K562 (cell line): ENCODE measurements around the gene EGFL7. TPM values are rescaled to one million over a fixed set of nuclear protein-coding genes. Genes with fewer than 3 reads are reported as not detected.
A peak's percentile ranks its signal among the peaks of the same experiment; 100 is the strongest.

Source experiments
- ETS2 ChIP-seq: IDR thresholded peaks from 2 replicates; pipeline ENCODE4 v1.6.1; 2016; ENCODE audit warnings: borderline replicate concordance, missing genetic modification characterization, mild to moderate bottlenecking, moderate library complexity, missing compliant biosample characterization; ENCODE audit not compliant: poor library complexity, severe bottlenecking
- FOXO4 ChIP-seq: fragments of 450-650 bp; formaldehyde crosslinking; IDR thresholded peaks from 2 replicates; pipeline ENCODE4 v1.4.0; 2020; ENCODE audit warnings: mild to moderate bottlenecking, moderate library complexity
- GATAD2B ChIP-seq: fragments of 450-650 bp; IDR thresholded peaks from 2 replicates; pipeline ENCODE4 v1.6.1; 2017; ENCODE audit warnings: mild to moderate bottlenecking, borderline replicate concordance
- HEY1 ChIP-seq: fragments of 250-450 bp; sonication (Bioruptor Pico); IDR thresholded peaks from 2 replicates; pipeline ENCODE4 v1.5.0; 2020; ENCODE audit warnings: mild to moderate bottlenecking, moderate library complexity, borderline replicate concordance
- HNRNPLL ChIP-seq: fragments of 200-400 bp; formaldehyde crosslinking; IDR thresholded peaks from 2 replicates; pipeline ENCODE4 v1.6.1; 2017; ENCODE audit warnings: low read length, low read depth, mild to moderate bottlenecking; ENCODE audit not compliant: poor library complexity, severe bottlenecking
- MBD1 ChIP-seq: fragments of 250-450 bp; sonication (Bioruptor Pico); IDR thresholded peaks from 2 replicates; pipeline ENCODE4 v1.8.0; 2022; ENCODE audit warnings: inconsistent platforms
- MCM2 ChIP-seq: fragments of 450-650 bp; IDR thresholded peaks from 2 replicates; pipeline ENCODE4 v1.6.1; 2017; ENCODE audit warnings: low read depth, mild to moderate bottlenecking
- MYBL2 ChIP-seq, 2 experiments: fragments of 450-650 bp in 1 of 2; sonication (generic) in 1 of 2; formaldehyde crosslinking in 1 of 2; IDR thresholded peaks; 2 replicates each; pipeline versions ENCODE4 v1.6.1 to v1.8.1; 2017 to 2022; ENCODE audit warnings: borderline replicate concordance in 1 of 2, inconsistent platforms in 1 of 2, low read depth in 1 of 2, mild to moderate bottlenecking in 1 of 2, missing genetic modification reagents in 1 of 2, moderate library complexity in 1 of 2
- PRDM10 ChIP-seq: fragments of 450-650 bp; IDR thresholded peaks from 2 replicates; pipeline ENCODE4 v1.6.1; 2018; ENCODE audit not compliant: partially characterized antibody
- ZBTB11 ChIP-seq, 3 experiments: fragments of 200-800 bp in 1 of 3; fragments of 250-450 bp in 1 of 3; fragments of 450-650 bp in 1 of 3; sonication (Bioruptor Pico) in 1 of 3; sonication (Bioruptor generic) in 1 of 3; formaldehyde crosslinking in 1 of 3; IDR thresholded peaks; 2 replicates each; pipeline versions ENCODE4 v1.6.1 to v1.8.0; 2016 to 2022; ENCODE audit warnings: mild to moderate bottlenecking in 2 of 3, missing genetic modification characterization in 2 of 3, missing compliant biosample characterization in 1 of 3, moderate library complexity in 1 of 3
- ZNF232 ChIP-seq: sonication (generic); formaldehyde crosslinking; IDR thresholded peaks from 2 replicates; pipeline ENCODE4 v1.8.0; 2022; ENCODE audit warnings: mild to moderate bottlenecking, missing genetic modification reagents
- ZNF655 ChIP-seq: fragments of 250-450 bp; sonication (Bioruptor Pico); IDR thresholded peaks from 2 replicates; pipeline ENCODE4 v1.5.0; 2021
- ZNF75A ChIP-seq: fragments of 450-650 bp; formaldehyde crosslinking; IDR thresholded peaks from 2 replicates; pipeline ENCODE4 v1.4.0; 2020; ENCODE audit warnings: mild to moderate bottlenecking
- polyA plus RNA-seq, 8 experiments: library from polyadenylated mRNA; depleted of rRNA in 4 of 8; stranded (reverse) in 5 of 8; unstranded in 3 of 8; fragments of >200 nt; fragmentation: Nextera tagmentation in 2 of 8; fragmentation: Illumina TruSeq in 1 of 8; extraction: Ambion mirVana in 2 of 8; extraction: Trizol in 1 of 8; gene quantifications; 2 replicates each; pipeline versions ENCODE4 v1.2.1 to v1.2.3, GENCODE V29; 2011 to 2014; ENCODE audit warnings: inconsistent platforms in 1 of 8, missing spikeins in 1 of 8
- total RNA-seq, 7 experiments: library from RNA; depleted of rRNA in 6 of 7; stranded (reverse); fragments of >200 nt in 6 of 7; fragmentation: Illumina TruSeq in 2 of 7; extraction: Trizol in 2 of 7; gene quantifications; 2 replicates each; pipeline versions ENCODE4 v1.2.1 to v1.2.3, GENCODE V29; 2011 to 2021; ENCODE audit warnings: low replicate concordance in 1 of 7

The EGFL7 gene
- total and polyA plus RNA-seq, 9 of the 15 experiments (the other 6 are each of a cell fraction or from before 2014, with no cell fraction given), result 1.5 to 286 (median 55.5) TPM

GRCh38 chr9:136665704-136666371 lies 3.1 kb downstream of the EGFL7 start (continued):
- TF ChIP-seq ETS2, result no peak
- no peak for TF ChIP-seq FOXO4
- no peak for TF ChIP-seq HEY1 (CRISPR knock-in tag)
- no peak for TF ChIP-seq ZNF75A (CRISPR knock-in tag)
- no peak for TF ChIP-seq PRDM10
- 0 out of 2 replicates have a peak, but pooled peaks have one; percentile 51 for TF ChIP-seq GATAD2B
- no peak for TF ChIP-seq MYBL2 (IDR thresholded peaks at IDR 0.05; ENCODE audit: low read depth)
- TF ChIP-seq MYBL2 (CRISPR knock-in tag; IDR thresholded peaks at IDR 0.05; ENCODE audit: borderline replicate concordance), result no peak
- no peak for TF ChIP-seq ZBTB11 (CRISPR knock-in tag; IDR thresholded peaks at IDR 0.05)
- TF ChIP-seq MBD1 (CRISPR knock-in tag), result no peak
- TF ChIP-seq ZNF655 (CRISPR knock-in tag), result no peak
- TF ChIP-seq MCM2, result no peak
- TF ChIP-seq ZNF232, result no peak
- no peak for TF ChIP-seq HNRNPLL
